IMR-90 (cell line): Measurements from ENCODE around the gene NXPH2. TPM values are rescaled to one million over a fixed set of nuclear protein-coding genes. Genes with fewer than 3 reads are reported as not detected.

ENCODE experiments used
- ATAC-seq: fragments of 200-7000 bp; cut with Tn5 transposase; 2 replicates; pipeline ENCODE4 v1.9.1; 2020; ENCODE audit warnings: low read depth, mild to moderate bottlenecking, moderate library complexity
- BruUV-seq: library from RNA; stranded (reverse); fragments of 400-500 nt; replicated peaks from 2 replicates; lab custom pipeline; 2021; lab: Mats Ljungman, UMichigan
- CTCF ChIA-PET: fragments of 300-600 bp; formaldehyde crosslinking; extraction: SDS; loops from one replicate; lab custom pipeline; 2021; ENCODE audit warnings: antibody characterized with exemption; lab: Yijun Ruan, JAX
- POLR2A ChIA-PET: fragments of 300-600 bp; sonication (Branson Sonifier 250); formaldehyde crosslinking; loops from one replicate; lab custom pipeline; 2022; ENCODE audit warnings: antibody characterized with exemption; ENCODE audit not compliant: unreplicated experiment; lab: Charles Lee
- DNase-seq: peaks from one replicate; pipeline ENCODE4 v3.0.0; 2013
- H2AFZ ChIP-seq: replicated peaks from 2 replicates; pipeline ENCODE3; 2013; ENCODE audit warnings: low read length, mild to moderate bottlenecking; ENCODE audit not compliant: poor library complexity
- H2AK5ac ChIP-seq: 2 replicates; pipeline ENCODE4 v1.6.1; 2013; ENCODE audit warnings: low read depth, low read length, inconsistent platforms
- H2AK9ac ChIP-seq: replicated peaks from 2 replicates; pipeline ENCODE3; 2013; ENCODE audit warnings: mild to moderate bottlenecking, low read depth, low read length, moderate library complexity; ENCODE audit not compliant: poor library complexity
- H2BK120ac ChIP-seq: 2 replicates; pipeline ENCODE4 v1.6.1; 2013; ENCODE audit warnings: low read depth, low read length, inconsistent platforms
- H2BK15ac ChIP-seq: 3 replicates; pipeline ENCODE4 v1.6.1; 2013; ENCODE audit warnings: low read depth, low read length, inconsistent platforms
- H2BK20ac ChIP-seq: 2 replicates; pipeline ENCODE4 v1.6.1; 2013; ENCODE audit warnings: low read depth, mild to moderate bottlenecking, inconsistent platforms, low read length, moderate library complexity
- H2BK5ac ChIP-seq: 2 replicates; pipeline ENCODE4 v1.6.1; 2013; ENCODE audit warnings: mild to moderate bottlenecking, low read depth, low read length, inconsistent platforms; ENCODE audit not compliant: poor library complexity, severe bottlenecking
- H3K14ac ChIP-seq: replicated peaks from 2 replicates; pipeline ENCODE4 v1.6.1; 2013; ENCODE audit warnings: low read depth, low read length, inconsistent platforms
- H3K18ac ChIP-seq: 2 replicates; pipeline ENCODE4 v1.6.1; 2013; ENCODE audit warnings: low read depth, low read length, control low read depth
- H3K23ac ChIP-seq: 2 replicates; pipeline ENCODE4 v1.6.1; 2013; ENCODE audit warnings: low read depth, low read length, inconsistent platforms
- H3K27ac ChIP-seq: 2 replicates; pipeline ENCODE4 v1.5.1; 2013; ENCODE audit warnings: mild to moderate bottlenecking, control low read depth, low read length; ENCODE audit not compliant: insufficient read depth
- H3K27me3 ChIP-seq: 2 replicates; pipeline ENCODE4 v1.6.1; 2013; ENCODE audit warnings: low read length; ENCODE audit not compliant: control insufficient read depth, insufficient read depth
- H3K36me3 ChIP-seq: 2 replicates; pipeline ENCODE4 v1.6.1; 2013; ENCODE audit warnings: low read length, mixed read lengths; ENCODE audit not compliant: control insufficient read depth, insufficient read depth
- H3K4ac ChIP-seq: 2 replicates; pipeline ENCODE4 v1.6.1; 2013; ENCODE audit warnings: low read depth, low read length, inconsistent platforms
- H3K4me1 ChIP-seq: 2 replicates; pipeline ENCODE4 v1.6.1; 2013; ENCODE audit warnings: low read length, mixed read lengths; ENCODE audit not compliant: control insufficient read depth, insufficient read depth
- H3K4me2 ChIP-seq: 2 replicates; pipeline ENCODE4 v1.6.1; 2013; ENCODE audit warnings: low read depth, mild to moderate bottlenecking, control low read depth, low read length, moderate library complexity
- H3K4me3 ChIP-seq: 2 replicates; pipeline ENCODE4 v1.5.1; 2013; ENCODE audit warnings: low read depth, mild to moderate bottlenecking, control low read depth, low read length, moderate library complexity; ENCODE audit not compliant: insufficient read depth
- H3K56ac ChIP-seq: 2 replicates; pipeline ENCODE4 v1.6.1; 2013; ENCODE audit warnings: low read length, inconsistent platforms; ENCODE audit not compliant: insufficient read depth; ENCODE audit errors: extremely low read depth
- H3K79me1 ChIP-seq, 2 experiments: 2 replicates each; pipeline ENCODE4 v1.6.1; 2013; ENCODE audit warnings: low read length in 2 of 2, inconsistent platforms in 1 of 2, low read depth in 1 of 2
- H3K9ac ChIP-seq: 2 replicates; pipeline ENCODE4 v1.6.1; 2013; ENCODE audit warnings: low read depth, low read length, control low read depth
- H3K9me1 ChIP-seq: 2 replicates; pipeline ENCODE4 v1.6.1; 2013; ENCODE audit warnings: low read length, inconsistent platforms; ENCODE audit not compliant: insufficient read depth
- H3K9me3 ChIP-seq: 2 replicates; pipeline ENCODE4 v1.6.1; 2013; ENCODE audit warnings: low read length; ENCODE audit not compliant: control insufficient read depth, insufficient read depth
- H4K20me1 ChIP-seq: 2 replicates; pipeline ENCODE4 v1.6.1; 2013; ENCODE audit warnings: low read length, inconsistent platforms; ENCODE audit not compliant: insufficient read depth
- H4K5ac ChIP-seq: 2 replicates; pipeline ENCODE4 v1.6.1; 2013; ENCODE audit warnings: mild to moderate bottlenecking, low read depth, low read length, control low read depth
- H4K8ac ChIP-seq, 2 experiments: 2 replicates each; pipeline ENCODE4 v1.6.1; 2013; ENCODE audit warnings: low read depth in 2 of 2, low read length in 2 of 2, control low read depth in 1 of 2, inconsistent platforms in 1 of 2
- H4K91ac ChIP-seq: 2 replicates; pipeline ENCODE4 v1.6.1; 2013; ENCODE audit warnings: low read depth, low read length, inconsistent platforms; ENCODE audit not compliant: insufficient read depth
- BHLHE40 ChIP-seq: fragments of 150-350 bp; IDR thresholded peaks from 2 replicates; pipeline ENCODE4 v1.6.1; 2016; ENCODE audit warnings: mild to moderate bottlenecking, low read depth, low read length
- CEBPB ChIP-seq: IDR thresholded peaks from 2 replicates; pipeline ENCODE4 v1.6.1; 2012; ENCODE audit warnings: low read depth, low read length, improper control_type of control experiment
- CHD1 ChIP-seq: IDR thresholded peaks from 2 replicates; pipeline ENCODE4 v1.6.1; 2012; ENCODE audit warnings: low read depth, low read length, improper control_type of control experiment
- FOS ChIP-seq: fragments of 150-350 bp; IDR thresholded peaks from 2 replicates; pipeline ENCODE4 v1.6.1; 2016; ENCODE audit warnings: low read depth, low read length
- MAFK ChIP-seq: IDR thresholded peaks from 2 replicates; pipeline ENCODE4 v1.6.1; 2012; ENCODE audit warnings: low read depth, low read length, improper control_type of control experiment
- MAZ ChIP-seq: IDR thresholded peaks from 2 replicates; pipeline ENCODE4 v1.6.1; 2012; ENCODE audit warnings: low read depth, mild to moderate bottlenecking, low read length, improper control_type of control experiment, moderate library complexity, borderline replicate concordance
- MXI1 ChIP-seq: IDR thresholded peaks from 2 replicates; pipeline ENCODE4 v1.6.1; 2012; ENCODE audit warnings: low read depth, mild to moderate bottlenecking, low read length, moderate library complexity, borderline replicate concordance
- POLR2A ChIP-seq: IDR thresholded peaks from 2 replicates; pipeline ENCODE4 v1.6.1; 2012; ENCODE audit warnings: mild to moderate bottlenecking, low read depth, low read length
- RFX5 ChIP-seq: IDR thresholded peaks from 2 replicates; pipeline ENCODE4 v1.8.0; 2012; ENCODE audit warnings: low read depth, mild to moderate bottlenecking, low read length, moderate library complexity
- SMC3 ChIP-seq: fragments of 150-350 bp; IDR thresholded peaks from 2 replicates; pipeline ENCODE4 v1.6.1; 2016; ENCODE audit warnings: low read depth, mild to moderate bottlenecking, antibody characterized with exemption, low read length, moderate library complexity
- USF2 ChIP-seq: fragments of 150-350 bp; IDR thresholded peaks from 2 replicates; pipeline ENCODE4 v1.6.1; 2017; ENCODE audit warnings: mild to moderate bottlenecking, antibody characterized with exemption, low read length, low read depth
- WGBS, 2 experiments: methylation state at CpG; one replicate each; pipeline versions ENCODE4 v1.1.5 to v1.1.7; 2013; ENCODE audit warnings: missing lambda C conversion rate in 2 of 2; ENCODE audit not compliant: insufficient read length in 1 of 2; ENCODE audit errors: extremely low coverage in 2 of 2; 5-methylcytosine and 5-hydroxymethylcytosine counted together
- dilution Hi-C: fragments of 300-500 bp; cut with HindIII; formaldehyde crosslinking; loops from one replicate; pipeline ENCODE4 v1.14.3; 2018; ENCODE audit warnings: low sequenced_read_pairs; ENCODE audit not compliant: unreplicated experiment
- in situ Hi-C: fragments of 300-500 bp; cut with MboI; formaldehyde crosslinking; loops from 3 replicates; pipeline ENCODE4 v1.14.3; 2019; ENCODE audit warnings: low sequenced_read_pairs, inconsistent platforms, mixed read lengths
- intact Hi-C: fragments of 100-400 bp; cut with micrococcal nuclease; formaldehyde crosslinking; loops from 2 replicates; pipeline ENCODE4 v1.10.0; 2022
- polyA plus RNA-seq, 3 experiments: library from polyadenylated mRNA; depleted of rRNA; stranded (reverse); fragments of >200 nt; gene quantifications; 2 replicates each; pipeline ENCODE4 v1.2.3, GENCODE V29; 2012; ENCODE audit warnings: low replicate concordance in 1 of 3
- total RNA-seq: library from RNA; depleted of rRNA; stranded (reverse); fragments of >200 nt; gene quantifications from 2 replicates; pipeline ENCODE4 v1.2.3, GENCODE V29; 2012
- TF ChIP-seq, protein P1 (sequence below): fragments of 150-350 bp; IDR thresholded peaks from 2 replicates; pipeline ENCODE4 v1.6.1; 2016; ENCODE audit warnings: low read depth, mild to moderate bottlenecking, low read length, moderate library complexity, borderline replicate concordance
- TF ChIP-seq, protein P2 (sequence below): conservative IDR thresholded peaks from 2 replicates; pipeline ENCODE4 v1.5.1; 2012; ENCODE audit warnings: mild to moderate bottlenecking, low read depth, low read length, improper control_type of control experiment

The NXPH2 gene
- total and polyA plus RNA-seq, 2 of the 4 experiments (the other 2 are of a cell fraction) = not detected

- H2AK9ac ChIP-seq = no peak overlapping the region
- no peak overlapping the region for H2BK120ac ChIP-seq
- H3K27ac ChIP-seq = no peak overlapping the region
- H3K18ac ChIP-seq = no peak overlapping the region
- intact Hi-C loops = loop anchor here (5.0 kb wide), 1 partner anchor 880 kb away; no protein-coding TSS in a partner anchor
- no CpG with 5 or more reads among the region's 1 CpG for WGBS, 2 experiments
- no peak overlapping the region for H3K9ac ChIP-seq
- CTCF ChIA-PET = no interaction called here
- H2BK20ac ChIP-seq = no peak overlapping the region
- no peak for ATAC-seq
- no peak overlapping the region for H4K5ac ChIP-seq
- no peaks in the 10 kb centered on the region for H3K27me3 ChIP-seq
- dilution Hi-C loops = no loop called here
- no peaks in the 10 kb centered on the region for H3K36me3 ChIP-seq
- no peak overlapping the region for H3K4ac ChIP-seq
- H3K9me3 ChIP-seq = no peaks in the 10 kb centered on the region
- no peaks in the 10 kb centered on the region for H4K20me1 ChIP-seq
- no peak overlapping the region for H3K56ac ChIP-seq
- no peaks in the 10 kb centered on the region for H3K9me1 ChIP-seq
- no peak overlapping the region for H2AFZ ChIP-seq
- H3K4me3 ChIP-seq = no peak overlapping the region
- POLR2A ChIA-PET = no interaction called here
- H2AK5ac ChIP-seq = no peak overlapping the region
- H4K8ac ChIP-seq = no peak overlapping the region
- no peak for DNase-seq
- in situ Hi-C loops = no loop called here
- no TSS peak for BruUV-seq
- no peak overlapping the region for H2BK5ac ChIP-seq
- TF ChIP-seq MXI1 (no peak), SMC3 (no peak), CEBPB (no peak), POLR2A (no peak), BHLHE40 (no peak), FOS (no peak), MAZ (no peak), USF2 (no peak), RFX5 (no peak), MAFK (no peak), CHD1 (no peak)
- TF ChIP-seq, protein P1, sequence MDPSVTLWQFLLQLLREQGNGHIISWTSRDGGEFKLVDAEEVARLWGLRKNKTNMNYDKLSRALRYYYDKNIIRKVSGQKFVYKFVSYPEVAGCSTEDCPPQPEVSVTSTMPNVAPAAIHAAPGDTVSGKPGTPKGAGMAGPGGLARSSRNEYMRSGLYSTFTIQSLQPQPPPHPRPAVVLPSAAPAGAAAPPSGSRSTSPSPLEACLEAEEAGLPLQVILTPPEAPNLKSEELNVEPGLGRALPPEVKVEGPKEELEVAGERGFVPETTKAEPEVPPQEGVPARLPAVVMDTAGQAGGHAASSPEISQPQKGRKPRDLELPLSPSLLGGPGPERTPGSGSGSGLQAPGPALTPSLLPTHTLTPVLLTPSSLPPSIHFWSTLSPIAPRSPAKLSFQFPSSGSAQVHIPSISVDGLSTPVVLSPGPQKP = no peak
- TF ChIP-seq, protein P2, sequence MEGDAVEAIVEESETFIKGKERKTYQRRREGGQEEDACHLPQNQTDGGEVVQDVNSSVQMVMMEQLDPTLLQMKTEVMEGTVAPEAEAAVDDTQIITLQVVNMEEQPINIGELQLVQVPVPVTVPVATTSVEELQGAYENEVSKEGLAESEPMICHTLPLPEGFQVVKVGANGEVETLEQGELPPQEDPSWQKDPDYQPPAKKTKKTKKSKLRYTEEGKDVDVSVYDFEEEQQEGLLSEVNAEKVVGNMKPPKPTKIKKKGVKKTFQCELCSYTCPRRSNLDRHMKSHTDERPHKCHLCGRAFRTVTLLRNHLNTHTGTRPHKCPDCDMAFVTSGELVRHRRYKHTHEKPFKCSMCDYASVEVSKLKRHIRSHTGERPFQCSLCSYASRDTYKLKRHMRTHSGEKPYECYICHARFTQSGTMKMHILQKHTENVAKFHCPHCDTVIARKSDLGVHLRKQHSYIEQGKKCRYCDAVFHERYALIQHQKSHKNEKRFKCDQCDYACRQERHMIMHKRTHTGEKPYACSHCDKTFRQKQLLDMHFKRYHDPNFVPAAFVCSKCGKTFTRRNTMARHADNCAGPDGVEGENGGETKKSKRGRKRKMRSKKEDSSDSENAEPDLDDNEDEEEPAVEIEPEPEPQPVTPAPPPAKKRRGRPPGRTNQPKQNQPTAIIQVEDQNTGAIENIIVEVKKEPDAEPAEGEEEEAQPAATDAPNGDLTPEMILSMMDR = no peak
- no peak overlapping the region for H3K4me2 ChIP-seq
- H3K79me1 ChIP-seq = no peaks in the 10 kb centered on the region
- no peak overlapping the region for H2BK15ac ChIP-seq
- H4K91ac ChIP-seq = no peak overlapping the region
- H3K14ac ChIP-seq = no peak overlapping the region
- no peak overlapping the region for H3K23ac ChIP-seq
- H3K4me1 ChIP-seq = no peaks in the 10 kb centered on the region
Observed at GRCh38 chr2:138767101-138767500, 13.1 kb downstream of the NXPH2 start.
